ENCODE results near the gene PTPN23. TPM values are rescaled to one million over a fixed set of nuclear protein-coding genes. Genes with fewer than 3 reads are reported as not detected.

PTPN23 gene
- total and polyA plus RNA-seq, 2 of the 8 experiments (the other 6 are each of a cell fraction or from before 2014, with no cell fraction given) = 2.9 to 46.7 TPM

GRCh38 chr3:47381317-47382157 is 716 bp downstream of the PTPN23 start:
- H4K5ac ChIP-seq (ENCODE audit: insufficient read length, low read depth, low read length) = no peak overlapping the region
- peak overlapping the region; percentile 88 for H4K91ac ChIP-seq (replicated peaks; ENCODE audit: insufficient read length, low read length)
- POLR2A ChIA-PET (ENCODE audit: partially characterized antibody) = interaction anchor here (0.9 to 2.0 kb wide), 12 partner anchors 10 to 405 kb away, joined by 3 to 8 read pairs (median 5); partner anchors contain the start of genes CCDC12, NBEAL2 and SETD2
- no peak overlapping the region for H3K56ac ChIP-seq (replicated peaks; ENCODE audit: insufficient read length, low read depth, low read length)
- H2BK5ac ChIP-seq (ENCODE audit: low read depth, low read length) = peak overlapping the region; percentile 91; the same call in 1 of the 2 replicates
- H3K4me3 ChIP-seq (ENCODE audit: extremely low read depth in 1 of 4, insufficient read depth in 2 of 4, low read depth in 3 of 4, low read length in 4 of 4) = peak overlapping the region; percentile 81 to 94 (median 88)
- H3K27me3 ChIP-seq (replicated peaks in 1 of 4; ENCODE audit: control insufficient read depth in 3 of 4, extremely low read depth in 1 of 4, insufficient read depth in 3 of 4, low read length in 3 of 4) = no peaks in the 10 kb centered on the region
- peak overlapping the region; percentile 90 for H3K18ac ChIP-seq (ENCODE audit: extremely low read depth, low read length)
- DNase-seq (ENCODE audit: low read depth in 1 of 2, low spot score in 2 of 2) (peak in 1 of 2 experiments; percentile 60), FAIRE-seq (no peak)
- peaks cover 10% of the 10 kb centered on the region for H3K79me1 ChIP-seq (ENCODE audit: low read depth, low read length)
- H3K27ac ChIP-seq (ENCODE audit: low read depth, low read length) = peak overlapping the region; percentile 81
- H3K4me1 ChIP-seq (replicated peaks in 1 of 4; ENCODE audit: control insufficient read depth in 3 of 4, insufficient read depth in 4 of 4, low read length in 3 of 4) = peaks cover 3 to 5% (median 3%) of the 10 kb centered on the region in 4 experiments; a peak in 6 of 7 replicates
- H2BK120ac ChIP-seq (replicated peaks; ENCODE audit: low read depth, low read length) = no peak overlapping the region
- H2BK20ac ChIP-seq (ENCODE audit: low read length) = no peak overlapping the region
- H3K9ac ChIP-seq (replicated peaks in 1 of 4; ENCODE audit: extremely low read depth in 1 of 4, low read depth in 3 of 4, low read length in 3 of 4) = peak overlapping the region in 3 of 4 experiments; percentile 72 to 77 (median 74); a peak in 6 of 7 replicates
- H3K4me2 ChIP-seq (ENCODE audit: insufficient read depth in 1 of 2, low read depth in 2 of 2, low read length in 2 of 2) = peak overlapping the region; percentile 75 to 91
- no peak overlapping the region for H2AFZ ChIP-seq (ENCODE audit: low read length)
- WGBS, 2 experiments (ENCODE audit: extremely low coverage in 1 of 2, insufficient coverage in 1 of 2, insufficient read length in 1 of 2, insufficient replicate concordance in 2 of 2, low coverage in 1 of 2, low lambda C conversion rate in 2 of 2, missing lambda C conversion rate in 1 of 2) = 13% methylated on average over 30 of the region's 44 CpGs; no CpG with 5 or more reads in 1 of the 2 experiments
- H3K14ac ChIP-seq (ENCODE audit: insufficient read length) = no peak overlapping the region
- H4K8ac ChIP-seq (ENCODE audit: extremely low read depth, insufficient read depth, low read length) = peak overlapping the region; percentile 96
- CTCF ChIA-PET (ENCODE audit: partially characterized antibody) = interaction anchor here (0.6 kb wide), 1 partner anchor 243 kb away, joined by 3 read pairs; no protein-coding TSS in a partner anchor
- H3K79me2 ChIP-seq (ENCODE audit: control insufficient read depth in 1 of 2, insufficient read depth in 2 of 2, low read length in 2 of 2) = peaks cover 8 to 37% of the 10 kb centered on the region in 2 experiments; a peak in 3 of 4 replicates
- no peak overlapping the region for H2BK15ac ChIP-seq (ENCODE audit: low read length)
- no peak overlapping the region for H2AK5ac ChIP-seq (ENCODE audit: low read depth, low read length)
- H3K9me3 ChIP-seq (ENCODE audit: insufficient read depth in 2 of 2, low read depth in 1 of 2, low read length in 1 of 2) = no peaks in the 10 kb centered on the region
- 0 out of 2 replicates have a peak overlapping the region, but pooled peaks have one; percentile 60 for H2BK12ac ChIP-seq (ENCODE audit: low read depth, low read length)
- no peak overlapping the region for H3K23ac ChIP-seq (ENCODE audit: insufficient read length)
- no peak overlapping the region for H3K4ac ChIP-seq (replicated peaks; ENCODE audit: insufficient read length, low read depth, low read length)
- peaks cover 0 to 17% of the 10 kb centered on the region in 2 experiments for H4K20me1 ChIP-seq (replicated peaks in 1 of 2; ENCODE audit: control insufficient read depth in 1 of 2, insufficient read depth in 2 of 2, low read length in 2 of 2)
- no peaks in the 10 kb centered on the region for H3K36me3 ChIP-seq (ENCODE audit: control insufficient read depth in 2 of 4, insufficient read depth in 4 of 4, low read length in 3 of 4)
- peaks cover 8% of the 10 kb centered on the region for H3K23me2 ChIP-seq (ENCODE audit: low read depth, low read length)
- TF ChIP-seq POLR2A (IDR thresholded peaks at IDR 0.05; ENCODE audit: control extremely low read depth in 1 of 2, low read depth in 2 of 2, low read length in 2 of 2) (peak in 1 of 2 experiments; percentile 6; a peak in 1 of 3 replicates), POLR2AphosphoS5 (IDR thresholded peaks at IDR 0.05; ENCODE audit: low read depth, low read length) (peak; percentile 67), CTCF (IDR thresholded peaks at IDR 0.05; ENCODE audit: control extremely low read depth in 1 of 3, insufficient read depth in 1 of 3, low read depth in 1 of 3, low read length in 3 of 3) (peak in 1 of 3 experiments; percentile 3; a peak in 1 of 4 replicates), PHF8 (conservative IDR thresholded peaks at IDR 0.05; ENCODE audit: low read depth, low read length) (0 out of 2 replicates have a peak, but pooled peaks have one; percentile 71), NRF1 (IDR thresholded peaks at IDR 0.05; ENCODE audit: low read depth, low read length) (no peak), SIN3A (conservative IDR thresholded peaks at IDR 0.05 in 1 of 2, IDR thresholded peaks at IDR 0.05 in 1 of 2; ENCODE audit: low read depth in 1 of 2, low read length in 2 of 2) (peak in 1 of 2 experiments; percentile 83; a peak in 1 of 4 replicates), BACH1 (IDR thresholded peaks at IDR 0.05; ENCODE audit: low read length) (peak; percentile 39; the same call in 1 of the 2 replicates), SP4 (IDR thresholded peaks at IDR 0.05; ENCODE audit: low read length) (peak; percentile 71; the same call in 1 of the 2 replicates)
